ENCODE data around the gene CCDC15. TPM values are rescaled to one million over a fixed set of nuclear protein-coding genes. Genes with fewer than 3 reads are reported as not detected.

Gene CCDC15
- total RNA-seq, 2 donors from 2014 or later = 3.6 to 7.1 TPM

DNA sequence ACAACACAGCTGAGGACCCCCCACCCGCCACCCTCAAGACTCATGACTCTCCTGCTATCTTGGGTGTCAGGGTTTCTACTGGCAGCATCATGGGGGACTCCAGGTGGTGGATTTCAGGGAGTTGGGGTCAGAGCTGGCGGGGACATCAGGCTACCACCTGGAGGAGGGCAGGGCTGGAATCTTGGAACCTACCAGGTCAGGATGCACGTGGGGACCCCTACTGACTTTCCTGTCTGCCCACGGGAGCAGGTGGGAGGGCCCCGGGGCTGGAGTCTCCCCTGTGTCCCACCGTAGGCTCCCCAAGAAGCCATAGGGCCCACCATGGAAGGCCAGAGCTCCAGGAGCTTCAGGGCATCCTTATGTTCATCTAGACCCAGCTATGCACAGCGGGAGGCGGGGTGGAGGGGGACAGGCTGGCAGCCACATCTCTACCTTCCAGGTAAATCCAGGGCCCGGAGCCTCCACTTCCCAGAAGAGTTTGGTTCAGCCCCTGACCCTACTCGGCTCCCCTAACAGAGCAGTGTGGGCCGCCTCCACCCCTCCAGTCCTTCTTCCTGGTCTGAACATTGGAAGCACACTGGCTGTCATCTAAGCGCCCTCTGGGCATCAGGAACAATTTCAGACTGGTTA, 119.1 kb downstream of the CCDC15 start:
- Histone ChIP-seq H3K9me3 (no peaks in the 10 kb centered on the region), H3K36me3 (no peaks in the 10 kb centered on the region), H3K4me1 (replicated peaks) (no peaks in the 10 kb centered on the region), H3K4me3 (no peak overlapping the region), H3K27ac (no peak overlapping the region), H3K27me3 (replicated peaks; ENCODE audit: insufficient read depth) (no peaks in the 10 kb centered on the region)
- intact Hi-C loops (cut with DNase I) = no loop called here
- TF ChIP-seq POLR2AphosphoS5 (IDR thresholded peaks at IDR 0.05) = no peak
- TF ChIP-seq, protein P1, sequence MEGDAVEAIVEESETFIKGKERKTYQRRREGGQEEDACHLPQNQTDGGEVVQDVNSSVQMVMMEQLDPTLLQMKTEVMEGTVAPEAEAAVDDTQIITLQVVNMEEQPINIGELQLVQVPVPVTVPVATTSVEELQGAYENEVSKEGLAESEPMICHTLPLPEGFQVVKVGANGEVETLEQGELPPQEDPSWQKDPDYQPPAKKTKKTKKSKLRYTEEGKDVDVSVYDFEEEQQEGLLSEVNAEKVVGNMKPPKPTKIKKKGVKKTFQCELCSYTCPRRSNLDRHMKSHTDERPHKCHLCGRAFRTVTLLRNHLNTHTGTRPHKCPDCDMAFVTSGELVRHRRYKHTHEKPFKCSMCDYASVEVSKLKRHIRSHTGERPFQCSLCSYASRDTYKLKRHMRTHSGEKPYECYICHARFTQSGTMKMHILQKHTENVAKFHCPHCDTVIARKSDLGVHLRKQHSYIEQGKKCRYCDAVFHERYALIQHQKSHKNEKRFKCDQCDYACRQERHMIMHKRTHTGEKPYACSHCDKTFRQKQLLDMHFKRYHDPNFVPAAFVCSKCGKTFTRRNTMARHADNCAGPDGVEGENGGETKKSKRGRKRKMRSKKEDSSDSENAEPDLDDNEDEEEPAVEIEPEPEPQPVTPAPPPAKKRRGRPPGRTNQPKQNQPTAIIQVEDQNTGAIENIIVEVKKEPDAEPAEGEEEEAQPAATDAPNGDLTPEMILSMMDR (IDR thresholded peaks at IDR 0.05) = no peak
- no peak for TF ChIP-seq POLR2A (IDR thresholded peaks at IDR 0.05)
- no peak for DNase-seq (ENCODE audit: low spot score)
- WGBS = 97% methylated on average over 12 of the region's 12 CpGs

DNA sequence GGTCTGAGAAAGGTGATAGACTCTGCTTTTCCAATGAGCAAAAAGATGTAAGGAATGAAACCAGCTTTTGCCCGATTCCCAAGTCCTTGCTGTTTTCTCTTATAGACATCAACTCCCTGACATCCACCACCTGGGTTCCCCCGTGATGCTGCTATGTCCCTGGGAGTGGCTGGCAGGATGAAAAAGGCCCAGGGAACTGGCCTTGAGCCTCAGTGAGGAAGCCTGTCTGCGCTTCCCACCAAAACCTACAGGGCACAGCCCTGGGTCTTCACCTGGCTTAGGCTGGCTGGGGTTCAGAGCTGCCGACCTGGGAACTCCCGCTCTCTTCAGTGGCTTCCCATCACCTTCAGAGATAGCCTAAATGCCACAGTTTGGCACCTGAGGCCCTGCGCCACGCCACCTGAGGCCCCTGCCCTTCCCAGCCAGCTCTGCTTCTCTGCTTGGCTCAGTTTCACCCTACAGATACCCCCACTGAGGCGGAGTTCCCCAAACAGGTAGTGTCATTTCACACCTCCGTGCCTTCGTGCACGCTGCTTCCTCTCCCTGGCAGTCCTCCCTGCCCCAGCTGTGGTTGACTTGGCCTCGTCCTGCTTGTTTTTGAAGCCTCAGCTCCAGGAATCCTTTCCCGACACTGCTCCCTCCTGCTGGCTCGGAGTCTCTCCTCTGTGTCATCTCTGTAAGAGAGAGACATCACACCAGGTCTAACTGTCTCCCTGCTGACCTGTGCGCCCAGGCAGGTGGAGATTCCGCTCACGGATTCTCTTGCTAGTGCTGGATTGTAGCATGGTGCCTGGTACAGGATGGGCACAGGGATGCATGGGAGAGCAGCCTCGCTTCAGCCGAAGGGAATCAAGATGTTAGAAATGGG, 119.8 kb downstream of the CCDC15 start:
- H3K36me3 ChIP-seq = no peaks in the 10 kb centered on the region
- no peaks in the 10 kb centered on the region for H3K9me3 ChIP-seq
- no peak for DNase-seq (ENCODE audit: low spot score)
- whole genome bisulfite sequencing = 69% methylated on average over 19 of the region's 19 CpGs
- H3K4me1 ChIP-seq (replicated peaks) = no peaks in the 10 kb centered on the region
- H3K27me3 ChIP-seq (replicated peaks; ENCODE audit: insufficient read depth) = no peaks in the 10 kb centered on the region
- no peak overlapping the region for H3K4me3 ChIP-seq
- intact Hi-C loops (cut with DNase I) = no loop called here
- TF ChIP-seq POLR2A (IDR thresholded peaks at IDR 0.05) (no peak), POLR2AphosphoS5 (IDR thresholded peaks at IDR 0.05) (no peak)
- TF ChIP-seq, protein P1 (IDR thresholded peaks at IDR 0.05) = no peak
- H3K27ac ChIP-seq = no peak overlapping the region

DNA sequence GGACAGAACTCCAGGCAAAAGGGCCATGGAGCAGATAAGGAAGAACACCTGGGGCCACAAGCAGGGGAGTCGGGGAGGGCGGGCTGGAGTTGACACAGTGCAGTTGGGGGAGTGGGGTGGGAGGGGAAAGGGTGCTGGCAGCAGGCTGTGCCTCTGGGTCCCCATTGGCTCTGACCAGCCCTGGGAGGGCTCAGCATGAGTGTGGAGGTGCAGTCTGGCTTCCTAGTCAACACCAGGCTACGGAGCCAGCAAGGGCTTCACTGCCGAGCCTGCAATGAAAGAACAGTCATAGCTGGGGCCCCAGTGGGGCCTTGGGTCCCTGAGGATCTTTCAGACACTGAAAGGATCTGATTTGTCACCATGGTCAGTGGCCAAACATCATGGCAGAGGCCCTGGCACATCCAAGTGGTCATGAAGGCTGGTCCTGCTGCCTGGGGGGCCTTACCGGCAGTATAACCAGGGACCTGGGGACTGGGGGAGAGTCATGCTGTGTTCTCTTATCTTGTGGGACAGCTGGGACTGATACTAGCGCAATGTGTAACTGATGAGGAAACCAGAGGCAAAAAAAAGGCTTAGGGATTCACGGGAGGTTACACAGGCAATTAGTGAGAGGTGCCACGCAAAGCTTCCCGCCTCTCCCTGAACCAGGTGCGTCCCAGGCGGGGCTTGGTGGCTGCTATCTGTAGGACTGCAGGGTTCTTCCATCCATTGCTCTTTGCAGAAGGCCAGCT, 120.7 kb downstream of the CCDC15 start:
- Histone ChIP-seq H3K4me1 (replicated peaks) (no peaks in the 10 kb centered on the region), H3K27me3 (replicated peaks; ENCODE audit: insufficient read depth) (no peaks in the 10 kb centered on the region), H3K27ac (no peak overlapping the region), H3K9me3 (no peaks in the 10 kb centered on the region), H3K4me3 (no peak overlapping the region), H3K36me3 (no peaks in the 10 kb centered on the region)
- intact Hi-C loops (cut with DNase I) = no loop called here
- no peak for DNase-seq (ENCODE audit: low spot score)
- 89% methylated on average over 11 of the region's 11 CpGs for WGBS
- TF ChIP-seq, protein P1 (IDR thresholded peaks at IDR 0.05) = no peak
- TF ChIP-seq POLR2AphosphoS5 (IDR thresholded peaks at IDR 0.05) = no peak
- TF ChIP-seq POLR2A (IDR thresholded peaks at IDR 0.05) = no peak

DNA sequence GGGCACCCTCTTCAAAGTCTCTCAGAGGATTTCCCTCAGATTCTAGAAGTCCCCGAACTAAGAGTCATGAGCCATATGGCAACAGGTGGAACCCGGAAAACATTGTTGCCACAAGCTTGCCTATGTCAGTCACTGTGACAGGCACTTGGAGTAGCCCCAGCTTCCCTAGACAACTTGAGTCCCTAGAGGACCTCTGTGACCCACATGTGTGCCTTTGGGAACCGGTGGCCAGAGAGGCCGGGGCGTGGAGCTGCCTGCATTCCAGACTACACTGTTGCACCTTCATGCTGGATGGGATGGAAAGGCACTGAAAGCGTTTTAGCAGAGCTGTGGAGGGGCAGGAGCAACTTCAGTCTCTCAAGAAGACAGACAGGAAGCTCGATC, 121.2 kb downstream of the CCDC15 start:
- H3K27ac ChIP-seq = no peak overlapping the region
- intact Hi-C loops (cut with DNase I) = no loop called here
- no peaks in the 10 kb centered on the region for H3K4me1 ChIP-seq (replicated peaks)
- H3K36me3 ChIP-seq = no peaks in the 10 kb centered on the region
- TF ChIP-seq POLR2AphosphoS5 (IDR thresholded peaks at IDR 0.05) = no peak
- no peak for TF ChIP-seq POLR2A (IDR thresholded peaks at IDR 0.05)
- TF ChIP-seq, protein P1 (IDR thresholded peaks at IDR 0.05) = no peak
- H3K4me3 ChIP-seq = no peak overlapping the region
- 91% methylated on average over 7 of the region's 7 CpGs for WGBS
- no peaks in the 10 kb centered on the region for H3K9me3 ChIP-seq
- no peaks in the 10 kb centered on the region for H3K27me3 ChIP-seq (replicated peaks; ENCODE audit: insufficient read depth)
- DNase-seq (ENCODE audit: low spot score) = no peak
